ENCODE measurements around the gene TKTL2. TPM values are rescaled to one million over a fixed set of nuclear protein-coding genes. Genes with fewer than 3 reads are reported as not detected.

TKTL2 gene, protein sequence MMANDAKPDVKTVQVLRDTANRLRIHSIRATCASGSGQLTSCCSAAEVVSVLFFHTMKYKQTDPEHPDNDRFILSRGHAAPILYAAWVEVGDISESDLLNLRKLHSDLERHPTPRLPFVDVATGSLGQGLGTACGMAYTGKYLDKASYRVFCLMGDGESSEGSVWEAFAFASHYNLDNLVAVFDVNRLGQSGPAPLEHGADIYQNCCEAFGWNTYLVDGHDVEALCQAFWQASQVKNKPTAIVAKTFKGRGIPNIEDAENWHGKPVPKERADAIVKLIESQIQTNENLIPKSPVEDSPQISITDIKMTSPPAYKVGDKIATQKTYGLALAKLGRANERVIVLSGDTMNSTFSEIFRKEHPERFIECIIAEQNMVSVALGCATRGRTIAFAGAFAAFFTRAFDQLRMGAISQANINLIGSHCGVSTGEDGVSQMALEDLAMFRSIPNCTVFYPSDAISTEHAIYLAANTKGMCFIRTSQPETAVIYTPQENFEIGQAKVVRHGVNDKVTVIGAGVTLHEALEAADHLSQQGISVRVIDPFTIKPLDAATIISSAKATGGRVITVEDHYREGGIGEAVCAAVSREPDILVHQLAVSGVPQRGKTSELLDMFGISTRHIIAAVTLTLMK
- not detected for total RNA-seq

DNA sequence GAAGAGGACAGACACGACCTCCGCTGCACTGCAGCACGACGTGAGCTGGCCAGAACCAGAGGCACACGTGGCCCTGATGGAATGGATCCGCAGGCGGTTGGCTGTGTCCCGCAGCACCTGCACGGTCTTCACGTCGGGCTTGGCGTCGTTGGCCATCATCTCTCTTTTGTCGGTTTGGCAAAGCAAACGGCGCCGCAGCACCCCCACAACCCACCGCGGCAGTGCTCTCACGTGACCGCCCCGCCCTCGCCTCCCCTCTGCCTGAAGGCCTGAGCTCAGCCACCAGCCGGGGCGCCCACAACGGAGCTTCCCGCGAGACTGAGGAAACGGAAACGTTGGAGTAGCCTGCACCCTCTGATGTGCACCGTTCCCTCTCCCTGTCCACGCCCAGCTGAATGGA, at the start of gene TKTL2:
Gene TKTL2 (minus strand): TSS at position 179 of the 400 bp plus-strand sequence. CDS start 20 bp downstream, at position 159.
- no peak for DNase-seq
- H3K9me3 Mint-ChIP-seq = no peaks in the 10 kb centered on the region
- H3K27me3 Mint-ChIP-seq = peaks cover 2% of the 10 kb centered on the region
- no peak within 1 kb of the TSS for H3K4me3 Mint-ChIP-seq
- H3K36me3 Mint-ChIP-seq = no peaks in the 10 kb centered on the region
- H3K27ac Mint-ChIP-seq = no peak within 1 kb of the TSS
- H3K4me1 Mint-ChIP-seq = no peaks in the 10 kb centered on the region

DNA sequence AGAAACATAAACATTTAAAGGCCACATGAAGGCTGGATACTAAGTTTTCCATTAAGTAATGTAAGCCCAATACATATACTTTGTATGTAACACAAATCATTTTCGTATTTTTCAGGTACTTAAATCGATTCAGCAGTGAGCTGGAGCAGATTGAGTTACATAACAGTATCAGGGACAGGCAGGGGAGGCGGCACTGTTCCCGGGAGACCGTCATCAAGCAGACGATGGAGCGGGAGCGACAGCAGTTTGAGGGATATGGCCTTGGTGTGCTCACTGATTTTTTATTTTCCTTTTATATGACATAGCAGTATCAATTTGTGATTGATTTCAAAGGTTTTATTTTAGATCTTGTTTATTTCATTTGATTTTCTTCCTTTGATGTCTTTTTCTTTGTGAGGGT, 41.6 kb upstream of the TKTL2 start:
- H3K27ac Mint-ChIP-seq = no peak overlapping the region
- H3K27me3 Mint-ChIP-seq = no peaks in the 10 kb centered on the region
- H3K9me3 Mint-ChIP-seq = no peaks in the 10 kb centered on the region
- peaks cover 3% of the 10 kb centered on the region for H3K4me1 Mint-ChIP-seq
- DNase-seq = no peak
- peaks cover 47% of the 10 kb centered on the region for H3K36me3 Mint-ChIP-seq
- no peak overlapping the region for H3K4me3 Mint-ChIP-seq

DNA sequence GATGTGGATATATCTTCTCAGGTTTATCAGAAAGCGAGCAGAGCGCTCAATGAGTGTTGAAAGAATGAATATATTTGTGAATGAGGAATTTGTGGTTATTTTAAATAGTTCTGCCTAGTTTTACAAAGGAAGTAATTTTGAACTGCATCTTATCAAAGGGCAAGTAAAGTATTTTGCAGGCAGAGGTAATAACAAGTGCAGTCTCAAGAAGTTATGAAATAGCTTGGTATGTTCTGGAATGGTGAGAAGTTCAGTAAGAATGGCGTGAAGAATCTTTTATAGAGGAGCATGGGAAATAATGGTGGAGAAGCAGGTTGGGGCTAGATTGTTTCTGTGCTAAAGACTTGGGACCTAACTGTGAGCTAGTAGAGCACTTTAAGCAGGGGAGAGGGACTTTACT, 31.8 kb upstream of the TKTL2 start:
- Mint-ChIP-seq H3K9me3 (no peaks in the 10 kb centered on the region), H3K4me1 (peaks cover 26% of the 10 kb centered on the region), H3K27ac (no peak overlapping the region), H3K27me3 (no peaks in the 10 kb centered on the region), H3K36me3 (peaks cover 32% of the 10 kb centered on the region), H3K4me3 (no peak overlapping the region)
- no peak for DNase-seq

DNA sequence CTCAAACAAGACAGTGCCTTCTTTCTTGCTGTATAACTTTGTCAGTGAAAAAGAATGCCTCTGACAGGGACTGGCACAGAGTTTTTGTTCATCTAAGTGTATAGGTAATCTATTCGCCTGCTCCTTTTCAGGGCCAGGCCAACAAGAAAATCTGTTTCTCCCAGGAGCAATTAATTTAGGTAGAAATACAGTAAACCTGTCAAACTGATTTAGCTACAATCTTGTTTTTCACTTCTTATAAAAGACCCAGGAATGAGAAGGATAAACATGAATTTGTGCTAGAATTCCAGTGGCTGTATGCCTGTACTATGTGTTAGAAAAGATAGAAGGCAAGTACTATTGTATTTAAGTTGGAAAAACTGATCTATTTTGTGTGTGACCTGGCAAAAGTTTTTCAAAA, 27.0 kb upstream of the TKTL2 start:
- H3K36me3 Mint-ChIP-seq = peaks cover 39% of the 10 kb centered on the region
- no peaks in the 10 kb centered on the region for H3K27me3 Mint-ChIP-seq
- DNase-seq = no peak
- no peak overlapping the region for H3K27ac Mint-ChIP-seq
- peaks cover 40% of the 10 kb centered on the region for H3K4me1 Mint-ChIP-seq
- no peak overlapping the region for H3K4me3 Mint-ChIP-seq
- H3K9me3 Mint-ChIP-seq = no peaks in the 10 kb centered on the region

DNA sequence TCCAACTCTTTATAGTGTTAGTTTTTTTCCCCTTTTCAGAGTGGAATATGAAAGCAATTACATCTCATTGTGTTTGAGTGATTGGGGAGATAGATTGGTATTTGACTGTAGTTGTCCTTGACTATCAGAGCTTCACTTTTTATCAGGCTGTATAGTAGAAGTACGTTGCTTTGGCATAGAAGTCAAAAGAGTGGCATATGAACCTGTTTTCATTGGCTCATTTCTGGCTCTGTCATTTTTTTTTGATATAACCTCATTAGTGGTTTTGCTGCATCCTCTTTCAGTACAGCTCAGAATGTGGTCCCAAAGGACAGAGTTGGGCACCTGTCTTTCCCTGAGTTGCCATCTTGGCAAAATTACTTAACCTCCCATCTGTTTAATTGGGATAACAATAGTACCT, 22.3 kb upstream of the TKTL2 start:
- H3K27ac Mint-ChIP-seq = peak overlapping the region; percentile 97
- peaks cover 28% of the 10 kb centered on the region for H3K4me1 Mint-ChIP-seq
- H3K36me3 Mint-ChIP-seq = peaks cover 26% of the 10 kb centered on the region
- DNase-seq = no peak
- no peaks in the 10 kb centered on the region for H3K27me3 Mint-ChIP-seq
- H3K4me3 Mint-ChIP-seq = peak overlapping the region; percentile 95
- H3K9me3 Mint-ChIP-seq = no peaks in the 10 kb centered on the region

DNA sequence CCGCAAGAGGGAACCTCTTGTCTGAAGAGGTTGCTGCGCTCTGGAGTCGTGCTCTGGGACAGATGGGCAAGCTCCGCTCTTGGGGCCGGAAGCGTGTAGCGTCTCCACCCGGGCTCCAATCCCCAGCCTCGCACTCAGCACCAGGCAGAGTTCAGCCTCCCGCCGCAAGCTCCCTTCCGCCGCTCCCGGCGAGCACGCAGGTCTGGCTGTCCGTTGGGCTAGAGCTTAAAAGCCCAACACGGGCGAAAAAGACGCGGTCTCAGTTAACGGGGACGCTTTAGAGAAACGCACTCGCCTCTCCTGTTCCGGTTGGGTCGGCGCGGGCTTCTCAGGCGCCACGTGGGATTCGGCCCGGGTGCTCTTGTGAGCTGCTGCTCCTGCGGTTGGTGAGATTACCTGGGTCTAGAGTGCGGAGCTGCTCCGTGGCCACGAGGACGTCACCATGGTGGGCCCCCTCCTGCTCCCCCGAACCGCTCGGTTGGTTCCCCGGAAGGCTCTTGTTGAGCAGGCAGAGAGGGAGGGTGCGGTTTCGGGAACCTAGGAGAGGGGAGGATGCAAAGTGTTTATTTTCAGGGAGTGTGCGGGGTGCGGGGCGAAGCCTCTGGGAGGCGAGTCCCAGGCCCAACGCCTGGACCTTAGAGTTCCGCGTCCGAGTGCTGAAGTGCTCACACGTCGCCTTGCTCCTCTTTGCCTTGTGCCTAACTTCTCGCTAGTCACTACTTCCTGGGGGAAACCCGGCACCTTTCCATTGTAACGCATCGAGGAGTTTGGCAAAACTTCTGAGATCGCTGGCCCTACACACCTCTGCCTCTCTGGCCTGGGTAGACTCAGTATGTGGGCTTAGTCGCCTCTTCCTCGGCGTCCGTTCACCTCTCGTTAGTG, 21.0 kb upstream of the TKTL2 start, which contains the start of gene TMA16:
Gene TMA16 (plus strand): TSS at position 331 of the 882 bp plus-strand sequence. CDS start 112 bp downstream, at position 443.
- peak; percentile 90 for DNase-seq
- Mint-ChIP-seq H3K4me1 (peaks cover 24% of the 10 kb centered on the region), H3K9me3 (no peaks in the 10 kb centered on the region), H3K36me3 (peaks cover 24% of the 10 kb centered on the region), H3K27me3 (peaks cover 9% of the 10 kb centered on the region), H3K27ac (peak within 1 kb of the TSS; percentile 100), H3K4me3 (peak within 1 kb of the TSS; percentile 99)

DNA sequence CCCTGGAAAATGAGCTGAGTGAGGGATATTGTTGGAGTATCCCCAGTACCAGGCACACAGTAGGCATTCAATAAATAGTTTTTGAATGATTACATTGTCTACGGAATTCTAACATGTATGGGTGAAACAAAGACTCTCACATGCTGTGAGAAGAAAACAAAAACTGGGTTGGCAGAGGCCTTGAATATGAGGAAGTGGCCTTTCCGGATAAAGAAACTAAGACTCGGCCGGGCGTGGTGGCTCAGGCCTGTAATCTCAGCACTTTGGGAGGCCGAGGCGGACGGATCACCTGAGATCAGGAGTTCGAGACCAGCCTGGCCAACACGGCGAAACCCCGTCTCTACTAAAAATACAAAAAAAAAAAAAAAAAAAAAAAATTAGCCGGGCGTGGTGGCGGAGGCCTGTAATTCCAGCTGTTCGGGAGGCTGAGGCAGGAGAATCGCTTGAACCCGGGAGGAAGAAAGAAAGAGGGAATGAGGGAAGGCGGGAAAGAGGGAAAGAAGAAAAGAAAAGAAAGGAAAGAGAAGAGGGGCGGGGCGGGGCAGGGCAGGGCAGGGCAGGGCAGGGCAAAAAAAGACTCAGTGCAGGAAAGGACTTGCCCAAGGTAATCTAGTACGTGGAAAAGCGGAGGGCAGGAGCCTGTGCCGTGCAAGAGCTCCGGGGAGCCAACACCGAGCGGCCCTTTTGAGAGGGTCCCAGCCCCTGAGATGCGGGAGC, 20.2 kb upstream of the TKTL2 start:
- Mint-ChIP-seq H3K27me3 (peaks cover 16% of the 10 kb centered on the region), H3K9me3 (no peaks in the 10 kb centered on the region), H3K4me3 (peak overlapping the region; percentile 99), H3K27ac (peak overlapping the region; percentile 100), H3K36me3 (peaks cover 24% of the 10 kb centered on the region), H3K4me1 (peaks cover 24% of the 10 kb centered on the region)
- DNase-seq = no peak

DNA sequence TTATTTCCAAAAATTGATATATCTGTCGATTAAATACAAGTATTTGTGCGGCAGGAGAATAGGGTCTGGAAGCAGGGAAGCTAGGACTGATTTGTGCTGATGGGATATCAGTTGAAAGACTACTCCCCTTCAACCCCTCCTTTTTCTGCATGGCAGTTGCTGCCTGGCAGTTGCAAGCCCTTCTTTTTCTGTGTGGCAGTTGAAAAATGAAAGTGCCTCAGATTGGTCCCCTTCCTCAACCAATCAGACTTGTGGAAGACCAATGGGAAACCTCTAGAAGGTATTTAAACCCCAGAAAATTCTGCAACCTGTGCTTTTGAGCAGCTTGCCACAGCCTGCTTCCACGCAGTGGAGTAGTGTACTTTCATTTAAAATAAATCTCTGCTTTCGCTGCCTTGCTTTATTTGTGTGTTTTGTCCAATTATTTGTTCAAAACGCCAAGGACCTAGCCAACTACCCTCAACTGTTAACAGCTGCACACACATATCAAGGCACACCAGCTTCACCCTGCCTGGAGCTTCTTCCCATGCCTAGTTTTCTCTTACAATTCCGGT, 19.5 kb upstream of the TKTL2 start:
- H3K9me3 Mint-ChIP-seq = no peaks in the 10 kb centered on the region
- peaks cover 21% of the 10 kb centered on the region for H3K27me3 Mint-ChIP-seq
- peaks cover 24% of the 10 kb centered on the region for H3K4me1 Mint-ChIP-seq
- H3K27ac Mint-ChIP-seq = peak overlapping the region; percentile 100
- DNase-seq = no peak
- peak overlapping the region; percentile 99 for H3K4me3 Mint-ChIP-seq
- H3K36me3 Mint-ChIP-seq = peaks cover 24% of the 10 kb centered on the region

DNA sequence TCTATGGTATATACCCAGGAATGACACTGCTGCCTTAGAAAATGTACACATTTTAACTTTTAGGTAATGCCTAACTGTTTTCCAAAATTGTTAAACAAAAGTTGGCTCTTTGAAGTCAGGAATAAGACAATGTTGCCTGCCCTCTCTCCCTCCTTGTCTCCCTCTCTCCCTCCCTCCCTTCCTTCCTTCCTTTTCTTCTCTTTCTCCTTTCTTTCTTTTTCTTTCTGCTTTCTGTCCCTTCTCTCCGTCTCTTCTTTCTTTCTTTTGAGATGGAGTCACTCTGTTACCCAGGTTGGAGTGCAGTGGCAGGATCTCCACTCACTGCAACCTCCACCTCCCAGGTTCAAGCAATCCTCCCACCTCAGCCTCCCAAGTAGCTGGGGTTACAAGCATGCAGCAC, 16.4 kb upstream of the TKTL2 start:
- H3K9me3 Mint-ChIP-seq = no peaks in the 10 kb centered on the region
- H3K27ac Mint-ChIP-seq = no peak overlapping the region
- peaks cover under 1% of the 10 kb centered on the region for H3K36me3 Mint-ChIP-seq
- peaks cover 28% of the 10 kb centered on the region for H3K27me3 Mint-ChIP-seq
- H3K4me3 Mint-ChIP-seq = no peak overlapping the region
- peaks cover 7% of the 10 kb centered on the region for H3K4me1 Mint-ChIP-seq
- no peak for DNase-seq

DNA sequence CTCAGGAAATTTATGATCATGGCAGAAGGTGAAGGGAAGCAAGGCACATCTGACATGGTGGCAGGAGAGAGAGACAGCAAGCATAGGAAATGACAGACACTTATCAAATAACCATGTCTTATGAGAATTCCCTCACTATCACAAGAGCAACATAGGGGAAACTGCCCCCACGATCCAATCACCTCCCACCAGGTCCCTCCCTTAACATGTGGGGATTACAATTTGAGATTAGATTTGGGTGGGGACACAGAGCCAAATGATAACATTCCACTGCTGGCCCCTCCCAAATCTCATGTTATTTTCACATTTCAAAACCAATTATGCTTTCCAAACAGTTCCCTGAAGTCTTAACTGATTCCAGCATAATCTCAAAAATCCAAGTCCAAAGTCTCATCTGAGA, 12.8 kb upstream of the TKTL2 start:
- DNase-seq = no peak
- Mint-ChIP-seq H3K27ac (no peak overlapping the region), H3K4me3 (no peak overlapping the region), H3K9me3 (no peaks in the 10 kb centered on the region), H3K27me3 (peaks cover 31% of the 10 kb centered on the region), H3K4me1 (no peaks in the 10 kb centered on the region), H3K36me3 (no peaks in the 10 kb centered on the region)

DNA sequence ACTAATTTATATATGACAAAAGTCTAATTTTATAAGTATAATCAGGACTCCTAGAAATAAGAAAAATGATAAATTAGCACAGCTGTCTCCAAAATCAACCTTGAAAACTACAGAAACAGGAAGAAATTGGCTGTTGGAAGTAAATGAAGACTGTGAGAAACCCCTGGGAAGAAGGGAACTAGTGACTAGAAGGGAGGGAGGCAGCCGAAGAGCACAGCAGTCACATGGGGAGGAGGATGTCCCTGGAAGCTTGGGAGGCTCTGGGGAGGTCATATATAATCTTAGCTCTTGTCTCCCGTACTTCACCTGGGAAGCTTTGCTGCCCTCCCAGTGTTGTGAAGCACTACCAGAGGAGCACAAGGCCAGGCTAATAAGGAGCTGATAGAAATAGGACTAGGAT, 12.0 kb upstream of the TKTL2 start:
- no peak for DNase-seq
- no peaks in the 10 kb centered on the region for H3K9me3 Mint-ChIP-seq

DNA sequence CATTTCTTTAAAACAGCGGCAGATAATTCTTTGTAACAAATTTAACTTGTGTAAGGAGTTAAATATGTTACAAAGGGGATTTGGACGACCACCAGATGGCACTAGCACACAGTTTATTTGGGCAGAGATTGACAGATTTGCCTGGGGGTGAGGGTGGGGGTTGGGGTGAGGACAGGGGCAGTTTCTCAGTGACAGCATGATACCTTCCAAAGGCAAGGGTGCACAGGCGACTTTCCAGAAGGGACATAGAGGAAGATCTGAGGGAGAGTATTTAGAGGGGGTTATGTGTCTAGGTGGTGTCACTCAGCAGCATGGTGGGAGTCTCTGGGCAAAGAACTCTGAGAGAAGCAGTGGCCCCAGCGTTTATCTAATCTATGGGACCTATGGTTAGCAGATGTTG, 11.4 kb upstream of the TKTL2 start:
- no peak overlapping the region for H3K4me3 Mint-ChIP-seq
- DNase-seq = peak; percentile 34
- H3K27me3 Mint-ChIP-seq = peaks cover 26% of the 10 kb centered on the region
- no peak overlapping the region for H3K27ac Mint-ChIP-seq
- no peaks in the 10 kb centered on the region for H3K9me3 Mint-ChIP-seq
- H3K4me1 Mint-ChIP-seq = no peaks in the 10 kb centered on the region
- H3K36me3 Mint-ChIP-seq = no peaks in the 10 kb centered on the region

More for the DNA sequence above, 12.0 kb upstream of the TKTL2 start:
- Mint-ChIP-seq H3K4me3 (no peak overlapping the region), H3K27ac (no peak overlapping the region), H3K4me1 (no peaks in the 10 kb centered on the region), H3K36me3 (no peaks in the 10 kb centered on the region), H3K27me3 (peaks cover 31% of the 10 kb centered on the region)

DNA sequence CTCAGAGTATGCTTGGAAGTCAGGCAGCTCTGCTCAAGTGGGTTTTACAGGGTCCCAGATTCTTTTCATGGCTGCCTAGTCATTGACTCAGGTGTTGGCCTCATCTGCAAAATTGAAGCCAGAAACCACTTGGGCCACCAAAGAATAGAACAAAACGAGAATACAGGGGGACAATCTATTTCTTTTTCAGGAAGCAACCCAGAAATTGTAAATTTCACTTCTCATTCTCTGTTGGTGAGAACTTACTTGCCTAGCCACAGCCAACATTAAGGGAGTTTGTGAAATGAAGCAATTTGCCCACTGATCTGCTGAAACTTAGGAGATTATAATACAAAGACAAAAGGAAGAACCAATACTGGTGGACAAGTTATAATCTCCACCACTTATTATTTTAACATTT, 8.6 kb upstream of the TKTL2 start:
- Mint-ChIP-seq H3K9me3 (no peaks in the 10 kb centered on the region), H3K27ac (no peak overlapping the region), H3K4me3 (no peak overlapping the region), H3K27me3 (peaks cover 10% of the 10 kb centered on the region), H3K36me3 (no peaks in the 10 kb centered on the region), H3K4me1 (no peaks in the 10 kb centered on the region)
- DNase-seq = no peak

DNA sequence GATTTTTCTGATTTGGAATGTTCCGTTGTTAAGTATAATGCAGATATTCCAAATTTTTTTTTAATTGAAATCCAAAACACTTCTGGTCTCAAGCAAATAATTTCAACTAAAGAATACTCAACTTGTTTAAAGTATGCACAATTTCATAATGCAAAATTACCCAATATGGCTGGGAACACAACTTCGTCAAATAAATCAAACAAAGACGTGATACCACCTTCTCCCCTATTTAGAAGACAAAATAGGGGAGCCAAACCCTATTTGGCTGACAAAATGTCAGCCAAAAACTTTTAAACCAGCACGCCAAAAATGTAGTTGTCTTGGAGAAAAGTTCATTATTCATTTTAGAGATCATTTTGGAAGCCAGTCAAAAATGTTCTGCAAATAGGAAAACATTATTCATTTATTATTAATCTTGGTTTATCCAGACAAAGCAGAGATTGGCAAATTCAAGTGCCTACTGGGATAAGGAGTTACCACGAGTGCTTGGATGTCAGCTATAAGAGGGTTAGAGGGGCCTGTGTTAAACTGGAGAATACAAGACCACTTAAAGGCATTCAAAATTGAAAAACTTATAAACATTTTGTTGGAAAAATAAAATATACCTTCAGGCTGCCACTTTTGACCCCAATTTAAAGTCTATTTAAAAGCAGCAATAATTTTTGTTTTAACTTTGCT, 3.3 kb upstream of the TKTL2 start:
- no peaks in the 10 kb centered on the region for H3K9me3 Mint-ChIP-seq
- peaks cover 5% of the 10 kb centered on the region for H3K27me3 Mint-ChIP-seq
- DNase-seq = no peak
- H3K4me3 Mint-ChIP-seq = no peak overlapping the region
- no peak overlapping the region for H3K27ac Mint-ChIP-seq
- no peaks in the 10 kb centered on the region for H3K4me1 Mint-ChIP-seq
- H3K36me3 Mint-ChIP-seq = no peaks in the 10 kb centered on the region
